KMS-11 (cell line): ENCODE results near the gene GRK1.
"Not testable (repeated sequence)": the region's sequence is repeated elsewhere in the genome, so short reads cannot be mapped to it uniquely, and the experiment has no call there.

Experiments used
- H2AFZ ChIP-seq: fragments of 200-600 bp; sonication (generic); 2 replicates; pipeline ENCODE4 v1.6.1; 2016; ENCODE audit warnings: antibody characterized with exemption, mixed run types, low read depth
- H3K27ac ChIP-seq: fragments of 200-600 bp; sonication (generic); 2 replicates; pipeline ENCODE4 v1.6.1; 2016; ENCODE audit warnings: mild to moderate bottlenecking, mixed run types
- H3K27me3 ChIP-seq: fragments of 200-600 bp; sonication (generic); 2 replicates; pipeline ENCODE4 v1.6.1; 2017; ENCODE audit warnings: mild to moderate bottlenecking, low read depth, mixed run types, moderate library complexity; ENCODE audit not compliant: insufficient read depth
- H3K36me3 ChIP-seq: fragments of 200-600 bp; sonication (generic); 2 replicates; pipeline ENCODE4 v1.6.1; 2017; ENCODE audit warnings: mild to moderate bottlenecking, mixed run types; ENCODE audit not compliant: insufficient read depth
- H3K4me1 ChIP-seq: fragments of 200-600 bp; sonication (generic); 2 replicates; pipeline ENCODE4 v1.6.1; 2016; ENCODE audit warnings: mild to moderate bottlenecking, low read depth, mixed run types; ENCODE audit not compliant: poor library complexity, severe bottlenecking
- H3K4me2 ChIP-seq: fragments of 200-600 bp; sonication (generic); 2 replicates; pipeline ENCODE4 v1.7.0; 2016; ENCODE audit warnings: mild to moderate bottlenecking, mixed run types
- H3K4me3 ChIP-seq: fragments of 200-600 bp; sonication (generic); IDR thresholded peaks from 2 replicates; pipeline ENCODE4 v1.6.1; 2017; ENCODE audit warnings: low read depth, low read length, mixed read lengths; ENCODE audit not compliant: insufficient read depth
- H3K79me2 ChIP-seq: fragments of 200-600 bp; sonication (generic); 2 replicates; pipeline ENCODE4 v1.6.1; 2016; ENCODE audit warnings: low read depth, mixed run types; ENCODE audit not compliant: insufficient read depth
- H3K9ac ChIP-seq: fragments of 200-600 bp; sonication (generic); 2 replicates; pipeline ENCODE4 v1.6.1; 2016; ENCODE audit warnings: mild to moderate bottlenecking, mixed run types
- H4K20me1 ChIP-seq: fragments of 200-600 bp; sonication (generic); 2 replicates; pipeline ENCODE4 v1.6.1; 2016; ENCODE audit warnings: mild to moderate bottlenecking, mixed run types; ENCODE audit not compliant: insufficient read depth
- CTCF ChIP-seq: fragments of 200-600 bp; sonication (generic); conservative IDR thresholded peaks from 2 replicates; pipeline ENCODE4 v1.6.1; 2017; ENCODE audit warnings: low read depth, mild to moderate bottlenecking, antibody characterized with exemption, low read length, moderate library complexity, mixed read lengths

Gene GRK1

GRCh38 chr13:113751491-113751890 is 84.5 kb downstream of the GRK1 start:
- no peaks in the 10 kb centered on the region for H3K79me2 ChIP-seq
- no peak overlapping the region for H3K4me2 ChIP-seq
- H3K4me3 ChIP-seq, result no peak overlapping the region
- H3K27me3 ChIP-seq, result peaks cover 20% of the 10 kb centered on the region; the same call in 1 of the 2 replicates
- no peak overlapping the region for H2AFZ ChIP-seq
- no peak overlapping the region for H3K27ac ChIP-seq
- TF ChIP-seq CTCF, result no peak
- no peaks in the 10 kb centered on the region for H3K36me3 ChIP-seq
- H3K9ac ChIP-seq, result no peak overlapping the region
- H4K20me1 ChIP-seq, result no peaks in the 10 kb centered on the region
- H3K4me1 ChIP-seq, result no peaks in the 10 kb centered on the region

- H3K79me2 ChIP-seq, H4K20me1 ChIP-seq, H3K4me3 ChIP-seq, H3K4me1 ChIP-seq, H3K9ac ChIP-seq, H3K27ac ChIP-seq, H2AFZ ChIP-seq, H3K36me3 ChIP-seq, H3K4me2 ChIP-seq: not testable (repeated sequence)
- H3K27me3 ChIP-seq, result peaks cover 20% of the 10 kb centered on the region; the same call in 1 of the 2 replicates
Observed at GRCh38 chr13:113752211-113752986, 85.4 kb downstream of the GRK1 start.

GRCh38 chr13:113753171-113753570 is 86.2 kb downstream of the GRK1 start:
- no peak overlapping the region for H3K4me2 ChIP-seq
- no peak overlapping the region for H3K4me3 ChIP-seq
- no peaks in the 10 kb centered on the region for H3K79me2 ChIP-seq
- H2AFZ ChIP-seq, result no peak overlapping the region
- peaks cover 25% of the 10 kb centered on the region; the same call in 1 of the 2 replicates for H3K27me3 ChIP-seq
- H3K36me3 ChIP-seq, result no peaks in the 10 kb centered on the region
- H3K9ac ChIP-seq, result no peak overlapping the region
- no peaks in the 10 kb centered on the region for H3K4me1 ChIP-seq
- H3K27ac ChIP-seq, result no peak overlapping the region
- no peaks in the 10 kb centered on the region for H4K20me1 ChIP-seq
- TF ChIP-seq CTCF, result no peak

- Histone ChIP-seq H3K4me2 (no peak overlapping the region), H3K4me3 (no peak overlapping the region), H3K36me3 (no peaks in the 10 kb centered on the region), H3K27me3 (peaks cover 31% of the 10 kb centered on the region), H3K4me1 (no peaks in the 10 kb centered on the region), H3K9ac (no peak overlapping the region), H3K27ac (no peak overlapping the region), H2AFZ (no peak overlapping the region), H4K20me1 (no peaks in the 10 kb centered on the region), H3K79me2 (no peaks in the 10 kb centered on the region)
- no peak for TF ChIP-seq CTCF
Observed at GRCh38 chr13:113754242-113754641, 87.2 kb downstream of the GRK1 start.

GRCh38 chr13:113754691-113755090 is 87.7 kb downstream of the GRK1 start:
- Histone ChIP-seq H3K79me2 (no peaks in the 10 kb centered on the region), H4K20me1 (no peaks in the 10 kb centered on the region), H3K4me3 (no peak overlapping the region), H3K27me3 (peaks cover 35% of the 10 kb centered on the region), H3K4me2 (no peak overlapping the region), H2AFZ (no peak overlapping the region), H3K9ac (no peak overlapping the region), H3K36me3 (no peaks in the 10 kb centered on the region), H3K27ac (no peak overlapping the region), H3K4me1 (peaks cover 3% of the 10 kb centered on the region)
- TF ChIP-seq CTCF, result no peak
